Hematopoietic multipotent progenitor cell treated with erythropoietin and hydrocortisone succinate and interleukin-3 and kit ligand, for 8 days (in vitro differentiated cells): ENCODE measurements around the gene PPIL1.
"Not testable (repeated sequence)": the region's sequence is repeated elsewhere in the genome, so short reads cannot be mapped to it uniquely, and the experiment has no call there.

Source experiments
- DNase-seq: peaks from one replicate; pipeline ENCODE4 v3.0.0-alpha.2; 2015

The PPIL1 gene

DNA sequence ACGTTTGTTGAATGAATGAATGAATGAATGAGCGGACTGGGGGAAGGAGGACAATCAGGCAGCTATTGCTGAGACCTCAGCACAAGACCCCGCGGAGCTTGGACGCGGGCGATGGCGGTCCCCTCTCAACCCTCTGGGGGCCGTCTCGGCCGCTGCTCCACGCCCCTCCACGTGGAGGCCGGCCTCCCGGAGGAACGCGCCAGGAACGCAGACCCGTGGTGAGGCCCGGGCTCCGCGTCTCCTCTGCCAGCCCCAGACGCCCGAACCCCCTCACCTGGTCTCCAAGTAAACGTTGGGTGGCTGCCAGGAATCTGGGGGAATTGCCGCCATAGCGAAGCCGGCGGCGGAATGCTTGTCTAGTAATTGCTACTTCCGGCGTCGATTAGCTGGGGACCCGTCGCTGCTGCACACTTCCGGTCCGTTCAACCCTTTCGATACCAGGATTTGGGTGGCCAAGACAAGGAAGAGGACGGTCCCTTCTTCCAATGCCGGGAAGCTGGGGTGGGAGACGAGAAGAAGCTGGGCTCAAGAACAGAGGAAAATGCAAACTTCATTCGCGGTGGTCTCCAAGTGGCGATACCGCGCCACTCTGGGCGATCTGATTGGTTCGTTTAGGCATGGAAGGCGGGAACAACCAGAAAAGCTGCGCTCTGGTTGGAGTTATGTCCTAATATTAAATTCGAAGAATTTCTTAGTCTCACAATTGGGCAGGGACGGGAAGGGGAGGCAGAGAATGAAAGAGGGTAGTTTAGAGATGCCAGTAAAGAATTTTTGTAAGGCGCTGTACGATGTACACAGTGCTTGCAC, at the start of gene PPIL1:
Gene PPIL1 (minus strand): TSS at position 361 of the 807 bp plus-strand sequence. CDS start 31 bp downstream, at position 330.
- peak; percentile 95 for DNase-seq

DNA sequence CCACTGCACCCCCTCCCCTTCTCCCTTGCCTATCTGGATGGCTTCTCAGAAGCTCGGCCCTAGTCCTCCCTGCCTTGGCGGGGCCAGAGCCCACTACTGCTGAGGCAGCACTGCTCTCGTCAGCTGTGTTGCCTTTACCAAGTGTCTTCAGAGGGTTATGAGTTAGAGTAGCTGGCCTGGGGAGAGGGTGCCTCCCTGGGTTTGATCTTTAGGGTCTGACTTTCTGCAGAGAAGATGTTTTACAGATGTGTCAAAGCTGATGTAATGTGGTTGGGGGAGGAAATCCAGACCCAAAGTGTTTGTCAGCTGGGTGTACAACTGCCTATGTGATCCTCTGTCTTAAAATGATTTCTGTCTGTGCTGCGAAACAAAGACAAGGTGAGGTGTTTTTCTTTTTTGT, 49.5 kb upstream of the PPIL1 start:
- DNase-seq = no peak

GRCh38 chr6:36920546-36920945, 45.9 kb upstream of the PPIL1 start:
- DNase-seq = no peak

- DNase-seq = no peak
Measured at GRCh38 chr6:36920049-36920448, 45.4 kb upstream of the PPIL1 start.

GRCh38 chr6:36917541-36918193, 43.1 kb upstream of the PPIL1 start:
- DNase-seq = no peak

- no peak for DNase-seq
Measured at GRCh38 chr6:36916126-36916525, 41.5 kb upstream of the PPIL1 start.

DNA sequence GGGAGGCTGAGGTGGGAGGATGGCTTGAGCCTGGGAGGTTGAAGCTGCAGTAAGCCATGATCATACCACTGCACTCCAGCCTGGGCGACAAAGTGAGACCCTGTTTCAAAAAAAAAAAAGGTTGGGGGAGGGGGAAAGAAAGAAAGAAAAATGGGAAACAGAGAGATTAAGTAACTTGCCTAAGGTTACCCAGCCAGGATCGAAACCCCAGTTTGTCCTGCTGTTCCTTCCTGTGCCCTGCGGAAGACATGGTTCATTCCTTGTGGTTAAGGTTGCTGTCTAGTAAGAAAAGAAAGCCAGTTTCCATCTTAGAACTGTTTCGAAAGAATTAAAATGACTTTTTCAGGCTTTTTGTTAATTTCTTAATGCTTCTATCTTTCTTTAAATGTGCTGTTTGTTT, 41.0 kb upstream of the PPIL1 start:
- DNase-seq = no peak

DNA sequence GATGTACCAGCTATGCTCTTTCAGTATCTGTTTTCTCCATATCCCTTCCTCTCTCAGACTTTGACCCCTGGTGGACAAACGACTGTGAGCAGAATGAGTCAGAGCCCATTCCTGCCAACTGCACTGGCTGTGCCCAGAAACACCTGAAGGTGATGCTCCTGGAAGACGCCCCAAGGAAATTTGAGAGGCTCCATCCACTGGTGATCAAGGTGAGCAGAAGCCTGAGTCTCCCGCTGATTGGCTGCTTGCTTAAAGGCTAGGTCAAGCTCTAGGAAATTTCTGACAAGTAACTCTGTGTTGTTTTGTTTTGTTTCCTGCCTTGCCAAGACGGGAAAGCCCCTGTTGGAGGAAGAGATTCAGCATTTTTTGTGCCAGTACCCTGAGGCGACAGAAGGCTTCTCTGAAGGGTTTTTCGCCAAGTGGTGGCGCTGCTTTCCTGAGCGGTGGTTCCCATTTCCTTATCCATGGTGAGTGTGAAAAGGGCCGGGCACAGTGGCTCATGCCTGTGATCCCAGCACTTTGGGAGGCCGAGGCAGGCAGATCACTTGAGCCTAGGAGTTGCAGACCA, 39.7 kb upstream of the PPIL1 start:
- DNase-seq = no peak

GRCh38 chr6:36913082-36913481, 38.5 kb upstream of the PPIL1 start:
- no peak for DNase-seq

DNA sequence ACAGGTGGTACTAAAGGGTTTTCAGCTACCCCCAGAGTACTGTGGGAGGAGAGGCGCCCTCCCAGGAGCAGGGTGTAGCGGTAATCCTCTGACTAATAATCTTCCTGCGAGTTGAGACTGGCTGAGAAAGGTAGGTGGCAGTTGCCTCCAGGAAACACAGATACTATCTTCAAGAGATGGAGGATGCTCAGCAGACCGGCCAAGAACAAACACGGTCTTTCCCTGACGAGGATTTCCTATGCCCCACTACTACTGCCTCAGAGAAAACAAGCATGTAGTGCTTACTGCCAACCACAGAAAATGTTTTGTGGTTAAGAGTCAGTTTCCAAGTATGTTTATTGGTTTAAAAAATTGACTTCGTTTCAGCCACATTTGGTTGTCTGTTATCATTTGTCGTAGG, 38.0 kb upstream of the PPIL1 start:
- DNase-seq = no peak

GRCh38 chr6:36912030-36912454, 37.4 kb upstream of the PPIL1 start:
- no peak for DNase-seq

GRCh38 chr6:36908747-36909146, 34.1 kb upstream of the PPIL1 start:
- peak; percentile 32 for DNase-seq

- DNase-seq = peak; percentile 59
Measured at GRCh38 chr6:36907781-36908180, 33.2 kb upstream of the PPIL1 start.

DNA sequence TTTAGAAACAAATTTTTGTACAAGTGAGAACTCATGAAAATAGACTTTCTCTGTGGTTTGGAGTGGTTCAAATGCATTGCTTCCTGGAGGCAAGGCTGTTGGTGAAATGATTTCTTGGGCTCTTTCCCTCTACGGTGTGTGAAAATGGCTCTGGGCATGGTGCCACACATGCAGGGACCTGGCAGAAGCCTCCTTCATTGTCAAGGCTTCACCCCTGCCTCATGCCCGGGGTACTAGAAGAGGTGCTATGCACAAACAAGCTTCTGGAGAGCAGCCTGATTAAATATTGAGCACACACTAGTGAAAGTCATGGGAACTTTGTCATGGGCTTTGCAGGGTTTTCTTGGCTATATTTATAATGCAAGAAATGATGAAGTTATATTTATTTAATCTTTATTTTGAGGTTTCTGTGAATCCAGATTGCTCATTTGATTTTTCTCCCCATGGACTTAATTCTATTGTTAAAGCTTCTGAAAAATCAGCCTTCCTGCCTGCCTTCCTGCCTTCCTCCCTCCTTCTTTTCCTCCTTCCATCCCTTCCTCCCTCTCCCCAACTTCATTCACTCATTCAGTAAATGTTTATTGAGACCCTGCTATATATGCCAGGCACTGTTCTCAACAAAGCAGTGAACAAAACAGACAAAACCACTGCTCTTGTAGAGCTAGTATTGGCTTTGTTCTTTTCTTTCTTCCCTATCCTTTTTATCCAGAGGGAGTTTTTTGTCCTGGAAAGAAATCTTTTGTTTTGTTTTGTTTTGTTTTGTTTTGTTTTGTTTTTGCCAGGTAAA, 32.1 kb upstream of the PPIL1 start:
- no peak for DNase-seq

DNA sequence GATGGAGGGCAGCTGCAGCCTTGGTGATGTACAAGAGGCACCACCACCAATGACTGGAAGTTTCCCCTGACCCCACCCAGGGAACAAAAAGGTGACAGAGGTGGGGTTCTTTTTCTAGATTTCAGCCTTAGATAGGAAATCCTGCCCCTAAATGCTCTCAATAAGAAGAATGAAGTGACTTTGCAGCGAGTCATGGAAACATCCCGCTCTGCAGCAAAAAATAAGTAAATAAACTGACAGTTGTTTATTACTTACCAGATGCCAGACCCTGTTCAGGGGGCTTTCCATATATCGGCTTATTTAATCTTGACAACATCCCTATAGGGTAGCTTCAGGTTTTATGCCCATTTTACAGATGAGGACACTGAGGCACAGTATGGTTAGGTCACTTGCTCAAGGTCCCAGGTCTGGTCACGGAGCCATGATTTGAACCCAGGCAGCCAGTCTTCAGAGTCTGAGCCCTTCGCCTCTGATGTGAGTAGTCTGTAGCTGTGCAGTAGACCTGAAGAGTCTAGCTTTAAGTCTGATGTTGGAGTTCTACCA, 30.3 kb upstream of the PPIL1 start:
- no peak for DNase-seq

- no peak for DNase-seq
Measured at GRCh38 chr6:36904114-36904513, 29.5 kb upstream of the PPIL1 start.

DNA sequence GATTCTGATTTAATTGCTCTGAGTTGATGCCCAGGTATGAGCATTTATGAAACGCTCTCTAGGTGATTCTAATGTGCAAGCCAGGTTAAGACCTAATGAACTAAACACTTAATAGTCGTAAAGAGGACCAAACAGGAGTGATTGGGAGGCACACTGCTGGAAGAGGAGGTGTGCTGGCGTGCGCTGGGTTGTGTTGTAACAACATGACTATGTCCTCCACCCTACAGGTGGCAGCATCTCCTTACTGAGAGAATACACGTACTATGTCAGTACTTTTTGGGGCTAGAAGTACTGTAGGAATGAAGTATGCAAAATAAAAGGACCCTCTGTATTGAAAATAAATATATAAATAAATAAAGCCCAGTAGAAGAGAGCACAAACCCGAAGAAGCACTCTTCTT, 23.0 kb upstream of the PPIL1 start:
- peak; percentile 27 for DNase-seq

DNA sequence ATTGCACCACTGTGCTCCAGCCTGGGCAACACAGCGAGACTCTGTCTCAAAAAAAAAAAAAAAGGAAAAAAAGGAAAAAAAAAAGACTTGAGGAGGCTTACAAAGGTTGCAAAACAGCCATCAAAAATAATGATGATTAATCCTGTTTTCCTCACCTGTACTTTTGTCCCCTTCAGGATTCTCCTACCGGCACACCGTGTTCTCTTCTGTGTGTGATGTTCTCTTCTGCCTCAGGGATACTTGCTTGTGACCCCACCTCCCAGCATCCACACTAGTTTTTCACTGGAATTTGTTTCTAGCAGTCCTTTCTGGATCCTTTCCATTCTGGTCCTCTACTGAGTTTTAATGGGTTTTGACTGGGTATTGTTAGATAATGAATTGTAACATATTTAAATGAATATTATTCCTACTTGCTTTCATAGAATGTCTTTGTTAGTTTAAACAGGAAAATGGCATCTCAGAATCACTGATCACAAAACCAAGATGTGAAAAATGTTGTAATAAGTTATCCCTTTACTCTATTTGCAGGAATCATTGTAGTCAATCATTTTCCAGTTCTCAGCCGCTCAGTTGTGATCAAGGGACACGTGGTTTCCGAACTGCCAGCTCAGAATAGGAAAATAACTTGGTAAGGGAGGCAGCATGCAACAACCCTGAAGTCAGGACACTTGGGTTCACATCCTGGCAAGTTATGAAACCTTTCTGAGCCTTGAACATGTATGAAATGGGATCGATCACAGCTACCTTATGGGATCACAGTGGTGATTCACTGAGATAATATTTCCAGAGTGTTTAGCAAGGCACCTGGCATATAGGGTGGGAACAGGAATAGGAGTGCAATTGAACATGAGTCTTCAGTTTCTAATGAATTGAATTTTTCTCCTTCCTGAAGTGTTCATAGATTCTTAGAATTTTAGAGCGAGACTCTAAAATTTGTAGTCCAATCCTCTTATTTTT, 19.7 kb upstream of the PPIL1 start:
- no peak for DNase-seq

- DNase-seq = not testable (repeated sequence)
Measured at GRCh38 chr6:36891153-36891552, 16.6 kb upstream of the PPIL1 start.

DNA sequence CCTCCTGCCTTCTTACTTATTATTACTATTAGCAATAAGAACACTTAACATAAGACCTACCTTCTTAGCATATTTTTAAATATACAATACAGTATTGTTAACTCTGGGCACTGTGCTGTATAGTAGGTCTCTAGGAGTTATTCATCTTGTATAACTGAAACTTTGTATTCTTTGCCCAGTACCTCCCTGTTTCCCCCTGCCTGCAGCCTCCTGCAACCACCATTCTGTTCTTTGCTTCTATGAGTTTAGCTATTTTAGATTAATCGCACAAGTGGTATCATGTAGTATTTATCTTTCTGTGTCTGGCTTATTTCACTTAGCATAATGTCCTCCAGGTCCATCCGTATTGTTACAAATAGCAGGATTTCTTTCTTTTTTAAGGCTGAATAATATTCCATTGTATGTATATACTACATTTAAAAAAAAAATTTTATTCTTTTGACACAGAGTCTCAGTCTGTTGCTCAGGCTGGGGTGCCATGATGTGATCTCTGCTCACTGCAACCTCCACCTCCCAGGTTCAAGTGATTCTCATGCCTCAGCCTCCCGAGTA, 15.6 kb upstream of the PPIL1 start:
- DNase-seq = peak; percentile 54
